ENCODE measurements around the gene HOXB7. TPM values are rescaled to one million over a fixed set of nuclear protein-coding genes. Genes with fewer than 3 reads are reported as not detected.

Gene HOXB7
- total RNA-seq, 1 donor from 2014 or later = 0.64 TPM

GRCh38 chr17:48632579-48633265 lies 21.9 kb upstream of the HOXB7 start:
- Mint-ChIP-seq H3K27me3 (ENCODE audit: unreplicated experiment) (peaks cover 43% of the 10 kb centered on the region), H3K4me1 (ENCODE audit: low read depth, unreplicated experiment) (no peaks in the 10 kb centered on the region), H3K27ac (ENCODE audit: unreplicated experiment) (no peak overlapping the region), H3K4me3 (ENCODE audit: unreplicated experiment) (no peak overlapping the region), H3K36me3 (ENCODE audit: unreplicated experiment) (no peaks in the 10 kb centered on the region), H3K9me3 (ENCODE audit: unreplicated experiment) (peaks cover 6% of the 10 kb centered on the region)
- no peak for DNase-seq
- TF ChIP-seq, protein P1, sequence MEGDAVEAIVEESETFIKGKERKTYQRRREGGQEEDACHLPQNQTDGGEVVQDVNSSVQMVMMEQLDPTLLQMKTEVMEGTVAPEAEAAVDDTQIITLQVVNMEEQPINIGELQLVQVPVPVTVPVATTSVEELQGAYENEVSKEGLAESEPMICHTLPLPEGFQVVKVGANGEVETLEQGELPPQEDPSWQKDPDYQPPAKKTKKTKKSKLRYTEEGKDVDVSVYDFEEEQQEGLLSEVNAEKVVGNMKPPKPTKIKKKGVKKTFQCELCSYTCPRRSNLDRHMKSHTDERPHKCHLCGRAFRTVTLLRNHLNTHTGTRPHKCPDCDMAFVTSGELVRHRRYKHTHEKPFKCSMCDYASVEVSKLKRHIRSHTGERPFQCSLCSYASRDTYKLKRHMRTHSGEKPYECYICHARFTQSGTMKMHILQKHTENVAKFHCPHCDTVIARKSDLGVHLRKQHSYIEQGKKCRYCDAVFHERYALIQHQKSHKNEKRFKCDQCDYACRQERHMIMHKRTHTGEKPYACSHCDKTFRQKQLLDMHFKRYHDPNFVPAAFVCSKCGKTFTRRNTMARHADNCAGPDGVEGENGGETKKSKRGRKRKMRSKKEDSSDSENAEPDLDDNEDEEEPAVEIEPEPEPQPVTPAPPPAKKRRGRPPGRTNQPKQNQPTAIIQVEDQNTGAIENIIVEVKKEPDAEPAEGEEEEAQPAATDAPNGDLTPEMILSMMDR (IDR thresholded peaks at IDR 0.05; ENCODE audit: partially characterized antibody, unreplicated experiment) = no peak

DNA sequence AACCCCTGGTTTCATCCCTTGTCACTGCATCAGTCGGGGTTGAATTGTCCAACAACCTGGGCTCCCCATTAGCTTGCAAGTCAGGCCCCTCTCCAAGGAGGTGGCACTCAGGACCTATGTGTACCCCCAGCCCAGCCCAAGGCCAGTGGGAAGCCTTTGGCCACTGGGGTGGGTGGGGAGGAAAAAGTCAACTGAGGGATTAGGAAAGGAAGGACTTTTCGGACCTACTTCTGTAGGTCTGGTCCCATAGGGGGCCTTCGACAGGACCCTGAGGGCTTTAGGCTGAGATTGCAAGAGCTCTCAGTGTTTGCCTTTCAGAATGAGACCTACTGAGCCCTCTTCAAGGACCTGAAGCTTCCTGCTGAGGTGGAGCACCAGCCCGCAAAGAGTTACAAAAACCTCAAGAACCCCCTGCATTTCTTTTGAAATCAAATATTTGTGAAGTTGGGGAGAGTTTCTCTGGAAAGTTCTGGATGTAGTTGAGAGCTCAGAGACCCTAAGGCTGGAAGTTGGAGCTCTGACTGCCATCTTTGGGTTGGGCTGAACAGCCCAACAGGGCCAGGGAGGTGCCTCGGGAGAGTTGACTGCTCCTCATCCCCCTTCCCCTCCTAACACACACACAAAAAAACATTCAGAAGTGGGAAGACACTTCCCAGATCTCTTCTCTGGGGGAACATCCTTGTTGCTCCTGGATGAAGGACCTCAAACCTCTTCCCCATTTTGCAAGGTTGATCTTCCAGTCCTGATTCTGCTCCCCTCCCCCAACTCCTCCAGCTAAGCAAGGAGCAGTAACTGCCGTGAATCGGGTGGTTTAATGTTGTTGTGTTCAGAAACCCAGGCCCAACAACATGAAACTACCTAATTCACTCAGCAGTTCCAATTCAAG lies 21.1 kb upstream of the HOXB7 start:
- DNase-seq = no peak
- TF ChIP-seq, protein P1 (IDR thresholded peaks at IDR 0.05; ENCODE audit: partially characterized antibody, unreplicated experiment) = no peak
- H3K27me3 Mint-ChIP-seq (ENCODE audit: unreplicated experiment) = peaks cover 41% of the 10 kb centered on the region
- H3K9me3 Mint-ChIP-seq (ENCODE audit: unreplicated experiment) = peaks cover 6% of the 10 kb centered on the region
- no peaks in the 10 kb centered on the region for H3K4me1 Mint-ChIP-seq (ENCODE audit: low read depth, unreplicated experiment)
- H3K4me3 Mint-ChIP-seq (ENCODE audit: unreplicated experiment) = no peak overlapping the region
- no peaks in the 10 kb centered on the region for H3K36me3 Mint-ChIP-seq (ENCODE audit: unreplicated experiment)
- no peak overlapping the region for H3K27ac Mint-ChIP-seq (ENCODE audit: unreplicated experiment)

DNA sequence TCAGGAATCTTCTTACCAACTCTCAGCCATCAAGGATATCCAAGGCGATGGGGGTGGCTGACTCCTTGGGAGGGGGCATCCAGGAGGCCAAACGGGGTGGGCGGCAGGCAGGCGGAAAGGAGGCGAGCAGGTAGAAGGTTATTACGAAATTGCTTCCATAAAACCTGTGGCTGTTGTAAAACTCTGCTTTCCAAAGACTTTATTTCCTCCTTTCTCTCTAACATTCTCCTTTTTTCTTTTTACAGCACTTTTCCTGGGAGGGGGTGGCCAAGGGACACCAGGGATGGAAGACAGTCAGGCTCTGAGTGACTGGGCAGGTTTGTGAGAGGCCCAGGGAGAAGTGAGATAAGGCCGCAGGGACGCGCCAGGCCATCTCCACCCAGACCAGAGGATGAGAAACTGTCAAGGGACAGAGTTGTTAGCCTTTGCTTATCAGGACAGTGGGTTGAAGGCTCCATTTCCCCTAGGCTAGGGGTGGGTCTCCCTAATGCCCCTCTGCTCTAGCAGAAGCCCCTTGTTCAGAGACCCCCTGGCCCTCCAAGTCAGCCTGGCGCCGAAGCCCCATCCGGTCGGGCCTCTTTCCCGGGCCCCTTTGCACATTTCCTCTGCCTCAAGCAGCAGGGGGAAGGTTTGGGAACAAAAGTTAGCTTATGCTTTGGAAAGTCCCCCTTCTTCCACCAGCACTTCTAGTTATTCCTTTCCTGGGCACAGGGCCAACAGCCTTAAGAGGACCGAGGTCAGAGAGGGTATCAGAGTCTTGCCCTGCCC lies 20.3 kb upstream of the HOXB7 start:
- Mint-ChIP-seq H3K4me1 (ENCODE audit: low read depth, unreplicated experiment) (no peaks in the 10 kb centered on the region), H3K27me3 (ENCODE audit: unreplicated experiment) (peaks cover 34% of the 10 kb centered on the region), H3K4me3 (ENCODE audit: unreplicated experiment) (no peak overlapping the region), H3K36me3 (ENCODE audit: unreplicated experiment) (no peaks in the 10 kb centered on the region), H3K9me3 (ENCODE audit: unreplicated experiment) (peaks cover 6% of the 10 kb centered on the region), H3K27ac (ENCODE audit: unreplicated experiment) (no peak overlapping the region)
- TF ChIP-seq, protein P1 (IDR thresholded peaks at IDR 0.05; ENCODE audit: partially characterized antibody, unreplicated experiment) = no peak
- DNase-seq = no peak

DNA sequence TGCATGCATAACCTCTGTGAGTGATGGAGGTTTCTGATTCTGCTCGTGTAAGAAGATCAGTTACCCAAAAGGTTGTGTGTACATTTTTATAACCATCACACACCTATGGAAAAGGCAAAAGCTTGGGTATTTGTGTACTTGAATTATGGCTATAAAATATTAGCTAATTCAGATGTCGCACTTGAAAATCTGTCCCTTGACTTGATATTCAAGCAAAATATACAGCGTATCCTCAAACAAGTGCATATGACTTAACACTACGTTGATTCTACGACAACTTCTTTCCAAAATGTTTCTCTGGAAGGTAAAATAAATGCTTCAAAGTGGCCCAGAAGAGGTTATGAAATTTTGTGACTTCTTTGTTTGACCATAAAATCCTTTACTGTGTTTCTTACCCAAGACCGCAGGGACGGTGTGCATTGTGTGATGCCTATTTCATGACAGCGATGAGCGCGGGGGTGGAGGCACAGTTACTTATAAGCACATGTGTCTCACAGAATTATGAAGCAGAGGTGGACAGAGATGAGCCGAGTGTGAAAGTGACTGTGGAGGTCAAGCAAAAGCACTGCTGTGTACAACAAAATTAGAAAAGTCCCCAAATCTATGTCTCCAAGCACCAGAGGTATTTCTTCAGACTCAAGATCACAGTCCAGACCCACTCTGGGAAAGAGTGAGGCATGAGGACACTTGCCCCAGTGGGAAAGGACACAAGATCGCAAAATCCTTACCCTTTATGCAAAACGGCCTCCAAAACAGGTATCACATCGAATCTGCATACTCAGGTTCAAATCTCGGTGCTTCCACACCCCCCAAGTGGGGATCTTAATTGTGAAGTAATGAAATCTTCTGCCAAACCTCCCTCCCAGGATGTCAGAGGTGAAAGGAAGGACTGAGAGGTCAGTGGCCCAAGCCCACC lies 19.4 kb upstream of the HOXB7 start:
- no peak overlapping the region for H3K4me3 Mint-ChIP-seq (ENCODE audit: unreplicated experiment)
- H3K9me3 Mint-ChIP-seq (ENCODE audit: unreplicated experiment) = peaks cover 6% of the 10 kb centered on the region
- no peak overlapping the region for H3K27ac Mint-ChIP-seq (ENCODE audit: unreplicated experiment)
- no peak for DNase-seq
- TF ChIP-seq, protein P1 (IDR thresholded peaks at IDR 0.05; ENCODE audit: partially characterized antibody, unreplicated experiment) = no peak
- no peaks in the 10 kb centered on the region for H3K4me1 Mint-ChIP-seq (ENCODE audit: low read depth, unreplicated experiment)
- no peaks in the 10 kb centered on the region for H3K36me3 Mint-ChIP-seq (ENCODE audit: unreplicated experiment)
- H3K27me3 Mint-ChIP-seq (ENCODE audit: unreplicated experiment) = peaks cover 30% of the 10 kb centered on the region
